Measurements from ENCODE around the gene ARHGAP44. TPM values are rescaled to one million over a fixed set of nuclear protein-coding genes. Genes with fewer than 3 reads are reported as not detected.

The ARHGAP44 gene
- total and polyA plus RNA-seq, 8 donors = 2.8 to 239 (median 7.4) TPM

DNA sequence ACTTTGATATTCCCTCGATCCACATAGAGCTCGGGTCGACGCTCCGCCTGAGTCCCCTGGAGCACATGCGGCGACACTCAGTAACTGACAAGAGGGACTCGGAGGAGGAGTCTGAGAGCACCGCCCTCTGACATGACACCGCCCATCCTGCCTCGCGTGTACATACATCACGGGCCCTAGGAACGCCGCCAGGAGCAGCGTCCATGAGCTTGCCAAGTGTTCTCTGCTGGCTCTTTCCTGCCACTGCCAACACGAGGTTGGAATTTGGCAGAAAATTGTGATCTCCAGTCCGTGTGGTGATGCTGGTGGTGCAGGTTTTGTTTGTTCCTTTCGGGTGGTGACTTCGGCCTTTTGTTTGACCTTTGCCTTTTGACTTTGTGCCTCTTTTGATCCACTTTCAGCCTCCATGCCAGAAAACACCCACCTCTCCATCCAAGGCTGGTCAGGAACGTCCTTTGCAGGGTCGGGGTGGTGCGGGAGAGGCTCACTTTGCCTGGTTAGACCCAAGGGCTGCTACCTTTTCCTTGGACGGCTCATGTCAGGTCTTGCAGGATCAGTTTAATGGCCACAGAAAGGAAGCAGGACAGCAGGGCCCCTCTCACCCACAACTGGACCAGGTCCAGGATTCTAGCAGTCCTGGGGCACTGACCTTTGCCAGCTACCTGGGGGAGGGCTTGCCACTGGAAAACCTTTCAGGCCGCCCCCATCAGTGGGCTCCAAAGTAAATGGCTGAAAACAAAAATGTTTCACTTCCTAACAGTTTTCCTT, 200.9 kb downstream of the ARHGAP44 start:
- Histone ChIP-seq H3K27ac (no peak overlapping the region), H3K4me3 (no peak overlapping the region), H3K36me3 (peaks cover 44 to 60% (median 57%) of the 10 kb centered on the region in 4 donors), H3K27me3 (no peaks in the 10 kb centered on the region), H3K4me1 (peaks cover 0 to 10% (median 0%) of the 10 kb centered on the region in 4 donors), H3K9me3 (no peaks in the 10 kb centered on the region)
- WGBS, 5 donors = 69 to 82% (median 80%) methylated on average over 24 to 25 of the region's 25 CpGs
- TF ChIP-seq, protein P1, sequence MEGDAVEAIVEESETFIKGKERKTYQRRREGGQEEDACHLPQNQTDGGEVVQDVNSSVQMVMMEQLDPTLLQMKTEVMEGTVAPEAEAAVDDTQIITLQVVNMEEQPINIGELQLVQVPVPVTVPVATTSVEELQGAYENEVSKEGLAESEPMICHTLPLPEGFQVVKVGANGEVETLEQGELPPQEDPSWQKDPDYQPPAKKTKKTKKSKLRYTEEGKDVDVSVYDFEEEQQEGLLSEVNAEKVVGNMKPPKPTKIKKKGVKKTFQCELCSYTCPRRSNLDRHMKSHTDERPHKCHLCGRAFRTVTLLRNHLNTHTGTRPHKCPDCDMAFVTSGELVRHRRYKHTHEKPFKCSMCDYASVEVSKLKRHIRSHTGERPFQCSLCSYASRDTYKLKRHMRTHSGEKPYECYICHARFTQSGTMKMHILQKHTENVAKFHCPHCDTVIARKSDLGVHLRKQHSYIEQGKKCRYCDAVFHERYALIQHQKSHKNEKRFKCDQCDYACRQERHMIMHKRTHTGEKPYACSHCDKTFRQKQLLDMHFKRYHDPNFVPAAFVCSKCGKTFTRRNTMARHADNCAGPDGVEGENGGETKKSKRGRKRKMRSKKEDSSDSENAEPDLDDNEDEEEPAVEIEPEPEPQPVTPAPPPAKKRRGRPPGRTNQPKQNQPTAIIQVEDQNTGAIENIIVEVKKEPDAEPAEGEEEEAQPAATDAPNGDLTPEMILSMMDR (IDR thresholded peaks at IDR 0.05) = no peak
- DNase-seq = peak in 1 of 2 donors; percentile 29
- intact Hi-C loops (cut with DNase I; ENCODE audit: low total_unique reads) = loop anchor here (10.0 kb wide), 1 partner anchor 735 kb away; no protein-coding TSS in a partner anchor

DNA sequence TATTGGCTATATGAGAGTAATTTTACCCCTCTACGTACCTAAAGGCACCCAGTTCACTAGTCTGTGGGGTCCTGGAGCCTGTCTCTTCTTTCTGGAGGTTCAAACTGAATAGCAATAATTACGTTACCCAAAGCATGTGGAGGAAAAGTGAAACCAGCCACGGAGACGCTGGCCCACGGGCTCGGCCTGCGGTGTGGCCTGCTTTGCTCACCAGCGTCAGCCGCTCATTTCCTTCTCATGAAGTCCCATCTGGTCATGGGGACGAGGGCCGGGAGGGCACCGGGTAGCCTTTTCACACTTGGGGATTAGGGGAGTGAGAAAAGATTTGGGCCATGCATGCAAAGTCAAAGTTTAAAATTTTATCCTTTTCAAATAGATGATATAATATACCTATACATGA, 201.6 kb downstream of the ARHGAP44 start:
- 90 to 96% (median 95%) methylated on average over 12 of the region's 12 CpGs for WGBS, 5 donors
- no peak for TF ChIP-seq POLR2AphosphoS5 (IDR thresholded peaks at IDR 0.05)
- TF ChIP-seq POLR2A (IDR thresholded peaks at IDR 0.05) = no peak
- TF ChIP-seq, protein P1 (IDR thresholded peaks at IDR 0.05) = no peak
- no peak for TF ChIP-seq EP300 (IDR thresholded peaks at IDR 0.05)
- peaks cover 0 to 3% (median 0%) of the 10 kb centered on the region in 4 donors for H3K4me1 ChIP-seq
- no peaks in the 10 kb centered on the region for H3K9me3 ChIP-seq
- no peak overlapping the region for H3K27ac ChIP-seq
- intact Hi-C loops (cut with DNase I; ENCODE audit: low total_unique reads) = loop anchor here (10.0 kb wide), 1 partner anchor 736 kb away; no protein-coding TSS in a partner anchor
- H3K36me3 ChIP-seq = peaks cover 51 to 67% (median 64%) of the 10 kb centered on the region in 4 donors
- no peak for DNase-seq
- no peak overlapping the region for H3K4me3 ChIP-seq
- H3K27me3 ChIP-seq = no peaks in the 10 kb centered on the region

DNA sequence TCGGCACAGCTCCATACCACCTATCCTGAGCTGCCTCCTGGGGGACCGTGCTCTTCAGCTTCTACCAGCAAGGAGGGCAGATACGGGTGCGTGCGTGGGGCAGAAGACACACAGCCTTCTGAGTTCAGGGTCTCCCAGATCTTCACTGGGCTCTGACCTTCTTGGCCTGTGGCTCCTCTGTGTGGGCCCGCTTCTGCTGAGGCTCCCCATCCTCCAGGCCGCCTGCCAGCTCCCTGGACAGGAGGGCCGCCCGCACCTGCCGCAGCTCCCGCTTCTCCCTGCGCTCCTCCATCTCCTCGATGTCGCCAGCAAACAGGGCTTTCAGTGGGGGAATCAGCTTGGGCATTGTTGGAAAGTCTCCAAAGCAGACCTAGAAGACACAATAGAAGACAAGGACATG, 203.4 kb downstream of the ARHGAP44 start:
- DNase-seq = no peak
- Histone ChIP-seq H3K36me3 (peaks cover 68 to 84% (median 82%) of the 10 kb centered on the region in 4 donors), H3K27ac (no peak overlapping the region), H3K4me3 (no peak overlapping the region), H3K9me3 (no peaks in the 10 kb centered on the region), H3K27me3 (no peaks in the 10 kb centered on the region), H3K4me1 (no peaks in the 10 kb centered on the region)
- intact Hi-C loops (cut with DNase I; ENCODE audit: low total_unique reads) = loop anchor here (10.0 kb wide), 1 partner anchor 738 kb away; no protein-coding TSS in a partner anchor
- TF ChIP-seq POLR2A (IDR thresholded peaks at IDR 0.05) (no peak), POLR2AphosphoS5 (IDR thresholded peaks at IDR 0.05) (no peak), EP300 (IDR thresholded peaks at IDR 0.05) (no peak)
- TF ChIP-seq, protein P1 (IDR thresholded peaks at IDR 0.05) = no peak
- WGBS, 5 donors = 94 to 98% (median 95%) methylated on average over 9 to 14 of the region's 14 CpGs

DNA sequence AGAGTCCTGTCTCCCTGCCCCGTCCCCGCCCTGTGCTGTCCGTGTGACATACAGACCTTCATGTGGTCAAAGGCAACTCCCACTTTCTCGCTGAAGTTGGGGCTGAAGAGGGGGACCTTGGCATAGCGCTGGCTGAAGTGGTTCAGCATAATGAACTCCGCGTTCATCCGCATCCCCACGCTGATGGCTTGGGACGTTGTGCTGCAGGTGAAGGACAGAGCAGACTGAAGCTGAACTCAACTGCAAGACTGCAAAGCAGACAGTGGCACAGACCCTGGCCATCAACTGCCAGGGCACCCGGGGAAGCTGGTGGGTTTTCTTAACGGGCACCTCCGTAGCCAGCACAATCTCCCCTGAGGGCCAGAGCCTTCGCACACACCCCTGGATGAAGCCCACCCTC, 204.3 kb downstream of the ARHGAP44 start:
- TF ChIP-seq POLR2AphosphoS5 (IDR thresholded peaks at IDR 0.05) = no peak
- TF ChIP-seq POLR2A (IDR thresholded peaks at IDR 0.05) = no peak
- no peaks in the 10 kb centered on the region for H3K4me1 ChIP-seq
- no peak overlapping the region for H3K27ac ChIP-seq
- no peak overlapping the region for H3K4me3 ChIP-seq
- H3K36me3 ChIP-seq = peaks cover 78 to 94% (median 91%) of the 10 kb centered on the region in 4 donors
- no peaks in the 10 kb centered on the region for H3K9me3 ChIP-seq
- WGBS, 5 donors = 92 to 97% (median 92%) methylated on average over 10 to 14 of the region's 14 CpGs
- H3K27me3 ChIP-seq = no peaks in the 10 kb centered on the region
- no peak for DNase-seq
- intact Hi-C loops (cut with DNase I; ENCODE audit: low total_unique reads) = loop anchor here (10.0 kb wide), 1 partner anchor 739 kb away; no protein-coding TSS in a partner anchor

All from stomach (tissue), 9 donors.